ENCODE results near the gene POU2F3. TPM values are rescaled to one million over a fixed set of nuclear protein-coding genes. Genes with fewer than 3 reads are reported as not detected.

Gene POU2F3
- polyA plus RNA-seq, 1 donor (not counting 4 experiments of a cell fraction or from before 2014, with no cell fraction given) = 0.96 TPM

- TF ChIP-seq CTCF (optimal IDR thresholded peaks at IDR 0.05 in 1 of 3, IDR thresholded peaks at IDR 0.05 in 1 of 3, conservative IDR thresholded peaks at IDR 0.05 in 1 of 3; ENCODE audit: extremely low read depth in 1 of 3, insufficient read depth in 2 of 3, low read length in 3 of 3) (no peak), EZH2 (IDR thresholded peaks at IDR 0.05; ENCODE audit: low read length) (no peak)
- H3K27me3 ChIP-seq (ENCODE audit: control insufficient read depth, extremely low read depth, insufficient read depth, low read length) = no peaks in the 10 kb centered on the region
- DNase-seq (ENCODE audit: low read depth, low spot score) (no peak), FAIRE-seq (no peak)
- dilution Hi-C loops (cut with MboI; ENCODE audit: extremely low pct_ligation_motif_present, low sequenced_read_pairs) = no loop called here
- H3K79me2 ChIP-seq (ENCODE audit: control insufficient read depth, insufficient read depth, low read length) = peaks cover 53% of the 10 kb centered on the region
- H3K9me1 ChIP-seq (ENCODE audit: control insufficient read depth, extremely low read depth, insufficient read depth, low read length) = peaks cover 7% of the 10 kb centered on the region
- peaks cover 0 to 3% of the 10 kb centered on the region in 2 experiments for H3K36me3 ChIP-seq (ENCODE audit: control insufficient read depth in 2 of 2, extremely low read depth in 1 of 2, insufficient read depth in 2 of 2, low read length in 2 of 2)
- peaks cover 6% of the 10 kb centered on the region for H3K4me1 ChIP-seq (ENCODE audit: control insufficient read depth, extremely low read depth, insufficient read depth, low read length)
- H3K4me2 ChIP-seq (ENCODE audit: control insufficient read depth, extremely low read depth, insufficient read depth, low read depth, low read length) = no peak overlapping the region
- no peak overlapping the region for H3K27ac ChIP-seq (ENCODE audit: control insufficient read depth, insufficient read depth, low read length)
- H2AFZ ChIP-seq (ENCODE audit: control insufficient read depth, low read length) = no peak overlapping the region
- H4K20me1 ChIP-seq (ENCODE audit: control insufficient read depth, extremely low read depth, insufficient read depth, low read length) = peaks cover 16% of the 10 kb centered on the region
- H3K4me3 ChIP-seq (ENCODE audit: control insufficient read depth in 2 of 3, extremely low read depth in 1 of 3, insufficient read depth in 2 of 3, low read depth in 1 of 3, low read length in 3 of 3) = no peak overlapping the region
- H3K9me3 ChIP-seq (ENCODE audit: control insufficient read depth, low read depth, low read length) = no peaks in the 10 kb centered on the region
- no peak overlapping the region for H3K9ac ChIP-seq (ENCODE audit: control insufficient read depth, extremely low read depth, insufficient read depth, low read length)
Measured at GRCh38 chr11:120354779-120355178, 114.8 kb downstream of the POU2F3 start.

GRCh38 chr11:120357620-120358019, 117.7 kb downstream of the POU2F3 start:
- H3K4me3 ChIP-seq (ENCODE audit: control insufficient read depth in 2 of 3, extremely low read depth in 1 of 3, insufficient read depth in 2 of 3, low read depth in 1 of 3, low read length in 3 of 3) = no peak overlapping the region
- H3K9me1 ChIP-seq (ENCODE audit: control insufficient read depth, extremely low read depth, insufficient read depth, low read length) = peaks cover 7% of the 10 kb centered on the region
- peaks cover 20% of the 10 kb centered on the region for H4K20me1 ChIP-seq (ENCODE audit: control insufficient read depth, extremely low read depth, insufficient read depth, low read length)
- H3K36me3 ChIP-seq (ENCODE audit: control insufficient read depth in 2 of 2, extremely low read depth in 1 of 2, insufficient read depth in 2 of 2, low read length in 2 of 2) = peaks cover 0 to 1% of the 10 kb centered on the region in 2 experiments
- no peaks in the 10 kb centered on the region for H3K27me3 ChIP-seq (ENCODE audit: control insufficient read depth, extremely low read depth, insufficient read depth, low read length)
- no peak overlapping the region for H2AFZ ChIP-seq (ENCODE audit: control insufficient read depth, low read length)
- no peaks in the 10 kb centered on the region for H3K9me3 ChIP-seq (ENCODE audit: control insufficient read depth, low read depth, low read length)
- H3K79me2 ChIP-seq (ENCODE audit: control insufficient read depth, insufficient read depth, low read length) = peaks cover 52% of the 10 kb centered on the region
- no peak overlapping the region for H3K27ac ChIP-seq (ENCODE audit: control insufficient read depth, insufficient read depth, low read length)
- no peak overlapping the region for H3K9ac ChIP-seq (ENCODE audit: control insufficient read depth, extremely low read depth, insufficient read depth, low read length)
- DNase-seq (ENCODE audit: low read depth, low spot score) (no peak), FAIRE-seq (no peak)
- no peak overlapping the region for H3K4me2 ChIP-seq (ENCODE audit: control insufficient read depth, extremely low read depth, insufficient read depth, low read depth, low read length)
- TF ChIP-seq CTCF (optimal IDR thresholded peaks at IDR 0.05 in 1 of 3, IDR thresholded peaks at IDR 0.05 in 1 of 3, conservative IDR thresholded peaks at IDR 0.05 in 1 of 3; ENCODE audit: extremely low read depth in 1 of 3, insufficient read depth in 2 of 3, low read length in 3 of 3) (no peak), EZH2 (IDR thresholded peaks at IDR 0.05; ENCODE audit: low read length) (no peak)
- dilution Hi-C loops (cut with MboI; ENCODE audit: extremely low pct_ligation_motif_present, low sequenced_read_pairs) = no loop called here
- peaks cover 6% of the 10 kb centered on the region for H3K4me1 ChIP-seq (ENCODE audit: control insufficient read depth, extremely low read depth, insufficient read depth, low read length)

Data from keratinocyte (primary cell).